Panc1 (cell line): ENCODE measurements around the gene MED25. TPM values are rescaled to one million over a fixed set of nuclear protein-coding genes. Genes with fewer than 3 reads are reported as not detected.

Source experiments
- ATAC-seq: fragments of 200-7000 bp; cut with Tn5 transposase; 2 replicates; pipeline ENCODE4 v1.9.1; 2020; ENCODE audit warnings: mild to moderate bottlenecking, moderate library complexity
- BruUV-seq: library from RNA; stranded (reverse); fragments of 400-500 nt; replicated peaks from 2 replicates; lab custom pipeline; 2021; lab: Mats Ljungman, UMichigan
- CTCF ChIA-PET: fragments of 300-600 bp; sonication (Branson Sonifier 250); formaldehyde crosslinking; loops from one replicate; lab custom pipeline; 2022; ENCODE audit warnings: antibody characterized with exemption; lab: Charles Lee
- POLR2A ChIA-PET: fragments of 300-600 bp; sonication (Branson Sonifier 250); formaldehyde crosslinking; loops from one replicate; lab custom pipeline; 2022; ENCODE audit warnings: antibody characterized with exemption; lab: Charles Lee
- DNase-seq: peaks from one replicate; pipeline ENCODE4 v3.0.0-alpha.2; 2010; ENCODE audit warnings: low read depth, low spot score
- H3K27ac ChIP-seq: 2 replicates; pipeline ENCODE4 v1.5.1; 2011; ENCODE audit warnings: mild to moderate bottlenecking, low read length, inconsistent platforms
- H3K27me3 ChIP-seq: fragments of 200-500 bp; sonication (Bioruptor generic); 2 replicates; pipeline ENCODE4 v1.6.0; 2014; ENCODE audit warnings: low read length, inconsistent platforms; ENCODE audit not compliant: control insufficient read depth, insufficient read depth
- H3K36me3 ChIP-seq: fragments of 200-500 bp; sonication (Bioruptor generic); 2 replicates; pipeline ENCODE4 v1.5.1; 2014; ENCODE audit warnings: inconsistent platforms, mild to moderate bottlenecking, low read length, moderate library complexity; ENCODE audit not compliant: control insufficient read depth, insufficient read depth
- H3K4me1 ChIP-seq: 2 replicates; pipeline ENCODE4 v1.5.1; 2011; ENCODE audit warnings: inconsistent platforms, mild to moderate bottlenecking, low read length, moderate library complexity; ENCODE audit not compliant: control insufficient read depth, insufficient read depth
- H3K4me3 ChIP-seq, 2 experiments: 2 replicates each; pipeline ENCODE4 v1.5.1; 2011 to 2012; ENCODE audit warnings: low read depth in 2 of 2, low read length in 2 of 2, mild to moderate bottlenecking in 2 of 2, inconsistent platforms in 1 of 2, moderate library complexity in 1 of 2
- H3K9me3 ChIP-seq: fragments of 200-500 bp; sonication (Bioruptor generic); 2 replicates; pipeline ENCODE4 v1.5.1; 2014; ENCODE audit warnings: low read depth, mild to moderate bottlenecking, inconsistent platforms, low read length, moderate library complexity; ENCODE audit not compliant: control insufficient read depth, insufficient read depth
- POLR2AphosphoS5 ChIP-seq: IDR thresholded peaks from 2 replicates; pipeline ENCODE4 v1.6.1; 2012; ENCODE audit warnings: mild to moderate bottlenecking, low read depth, low read length, moderate library complexity
- REST ChIP-seq, 2 experiments: IDR thresholded peaks; 2 replicates each; pipeline ENCODE4 v1.6.1; 2011 to 2012; ENCODE audit warnings: low read depth in 2 of 2, control low read depth in 1 of 2, low read length in 1 of 2, mild to moderate bottlenecking in 1 of 2, moderate library complexity in 1 of 2; ENCODE audit not compliant: insufficient read depth in 1 of 2
- SIN3A ChIP-seq: IDR thresholded peaks from 2 replicates; pipeline ENCODE4 v1.6.1; 2012; ENCODE audit warnings: low read depth, mild to moderate bottlenecking, low read length, moderate library complexity, borderline replicate concordance; ENCODE audit not compliant: insufficient read depth
- TCF7L2 ChIP-seq: IDR thresholded peaks from 2 replicates; pipeline ENCODE4 v1.6.1; 2011; ENCODE audit warnings: mild to moderate bottlenecking, low read depth, low read length, inconsistent platforms
- in situ Hi-C: cut with HindIII; loops from 2 replicates; pipeline ENCODE4 v1.10.0; 2016; ENCODE audit warnings: low sequenced_read_pairs, low pct_unique_long_range_greater_than_20kb
- intact Hi-C: fragments of 100-400 bp; cut with micrococcal nuclease; formaldehyde crosslinking; loops from one replicate; pipeline ENCODE4 v1.10.0; 2022; ENCODE audit not compliant: unreplicated experiment
- total RNA-seq: library from RNA; stranded (reverse); gene quantifications from one replicate; pipeline ENCODE4 v1.2.1, GENCODE V29; 2021; ENCODE audit not compliant: unreplicated experiment
- TF ChIP-seq, protein P1 (sequence below): fragments of 450-650 bp; IDR thresholded peaks from 2 replicates; pipeline ENCODE4 v1.5.1; 2017; ENCODE audit warnings: mild to moderate bottlenecking

The MED25 gene
- total RNA-seq, 1 experiment from 2014 or later: 52.4 TPM

DNA sequence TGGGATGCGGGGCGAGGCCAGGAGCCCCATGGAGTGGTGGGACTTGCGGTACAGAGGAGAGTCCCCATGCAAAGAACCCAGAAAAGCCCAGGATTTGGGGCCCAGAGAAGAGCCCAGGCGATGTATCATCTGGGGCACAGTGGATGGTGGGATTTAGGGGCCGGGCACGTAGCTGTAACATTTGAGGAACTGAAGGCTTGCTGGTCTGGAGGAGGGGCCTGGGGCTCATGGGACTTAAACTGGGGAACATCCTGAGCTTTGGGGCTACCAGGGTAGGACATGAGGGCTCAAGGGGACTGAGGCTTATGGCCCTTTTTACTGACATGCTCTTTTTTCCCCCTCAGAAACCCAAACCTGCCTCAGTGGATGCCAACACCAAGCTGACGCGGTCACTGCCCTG is 13.5 kb downstream of the MED25 start:
- Histone ChIP-seq H3K4me1 (no peaks in the 10 kb centered on the region), H3K4me3 (no peak overlapping the region), H3K27ac (no peak overlapping the region), H3K9me3 (no peaks in the 10 kb centered on the region), H3K27me3 (no peaks in the 10 kb centered on the region), H3K36me3 (no peaks in the 10 kb centered on the region; the same call in 1 of the 2 replicates)
- DNase-seq (no peak), ATAC-seq (no peak)
- in situ Hi-C loops: no loop called here
- no TSS peak for BruUV-seq
- ChIA-PET POLR2A (no interaction called here), CTCF (no interaction called here)
- TF ChIP-seq REST (IDR thresholded peaks at IDR 0.05; ENCODE audit: insufficient read depth in 1 of 2, low read depth in 2 of 2, low read length in 1 of 2) (no peak), SIN3A (no peak), TCF7L2 (no peak), POLR2AphosphoS5 (no peak)
- TF ChIP-seq, protein P1, sequence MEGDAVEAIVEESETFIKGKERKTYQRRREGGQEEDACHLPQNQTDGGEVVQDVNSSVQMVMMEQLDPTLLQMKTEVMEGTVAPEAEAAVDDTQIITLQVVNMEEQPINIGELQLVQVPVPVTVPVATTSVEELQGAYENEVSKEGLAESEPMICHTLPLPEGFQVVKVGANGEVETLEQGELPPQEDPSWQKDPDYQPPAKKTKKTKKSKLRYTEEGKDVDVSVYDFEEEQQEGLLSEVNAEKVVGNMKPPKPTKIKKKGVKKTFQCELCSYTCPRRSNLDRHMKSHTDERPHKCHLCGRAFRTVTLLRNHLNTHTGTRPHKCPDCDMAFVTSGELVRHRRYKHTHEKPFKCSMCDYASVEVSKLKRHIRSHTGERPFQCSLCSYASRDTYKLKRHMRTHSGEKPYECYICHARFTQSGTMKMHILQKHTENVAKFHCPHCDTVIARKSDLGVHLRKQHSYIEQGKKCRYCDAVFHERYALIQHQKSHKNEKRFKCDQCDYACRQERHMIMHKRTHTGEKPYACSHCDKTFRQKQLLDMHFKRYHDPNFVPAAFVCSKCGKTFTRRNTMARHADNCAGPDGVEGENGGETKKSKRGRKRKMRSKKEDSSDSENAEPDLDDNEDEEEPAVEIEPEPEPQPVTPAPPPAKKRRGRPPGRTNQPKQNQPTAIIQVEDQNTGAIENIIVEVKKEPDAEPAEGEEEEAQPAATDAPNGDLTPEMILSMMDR: no peak
- intact Hi-C loops: no loop called here

GRCh38 chr19:49832556-49832955 is 14.5 kb downstream of the MED25 start:
- DNase-seq (no peak), ATAC-seq (no peak)
- Histone ChIP-seq H3K27me3 (no peaks in the 10 kb centered on the region), H3K4me3 (no peak overlapping the region), H3K36me3 (no peaks in the 10 kb centered on the region; the same call in 1 of the 2 replicates), H3K27ac (no peak overlapping the region), H3K4me1 (no peaks in the 10 kb centered on the region), H3K9me3 (no peaks in the 10 kb centered on the region)
- ChIA-PET CTCF (no interaction called here), POLR2A (no interaction called here)
- no TSS peak for BruUV-seq
- TF ChIP-seq TCF7L2 (no peak), REST (IDR thresholded peaks at IDR 0.05; ENCODE audit: insufficient read depth in 1 of 2, low read depth in 2 of 2, low read length in 1 of 2) (no peak), SIN3A (no peak), POLR2AphosphoS5 (no peak)
- TF ChIP-seq, protein P1: no peak
- intact Hi-C loops: no loop called here
- in situ Hi-C loops: no loop called here
